Head of caudate nucleus (tissue), 42 donors: Measurements from ENCODE around the gene TTC22.

Experiments used
- DNase-seq, 42 donors: peaks; one replicate each; pipeline versions ENCODE4 v3.0.0 to v3.0.0-alpha.2; 2020 to 2021; ENCODE audit warnings: mixed read lengths in 7 of 42
- intact Hi-C: fragments of 100-400 bp; cut with DNase I; formaldehyde crosslinking; loops from one replicate; pipeline ENCODE4 v1.15.0; 2022

Gene TTC22

GRCh38 chr1:54741531-54741930, 59.6 kb downstream of the TTC22 start:
- peak in 3 of 42 donors; percentile 10 to 21 (median 17) for DNase-seq
- intact Hi-C loops: no loop called here

GRCh38 chr1:54738244-54738643, 62.9 kb downstream of the TTC22 start:
- DNase-seq: peak in 1 of 42 donors; percentile 31
- intact Hi-C loops: no loop called here

GRCh38 chr1:54736685-54737084, 64.4 kb downstream of the TTC22 start:
- intact Hi-C loops: no loop called here
- peak in 1 of 42 donors; percentile 39 for DNase-seq
